GM19397 (cell line): ENCODE results near the gene SLC35F6.
"Not testable (repeated sequence)": the region's sequence is repeated elsewhere in the genome, so short reads cannot be mapped to it uniquely, and the experiment has no call there.

Experiments
- ATAC-seq: cut with Tn5 transposase; IDR thresholded peaks from one replicate; pipeline ENCODE4 v1.9.1; 2021; ENCODE audit warnings: mild to moderate bottlenecking, moderate library complexity; ENCODE audit not compliant: unreplicated experiment

Gene SLC35F6

DNA sequence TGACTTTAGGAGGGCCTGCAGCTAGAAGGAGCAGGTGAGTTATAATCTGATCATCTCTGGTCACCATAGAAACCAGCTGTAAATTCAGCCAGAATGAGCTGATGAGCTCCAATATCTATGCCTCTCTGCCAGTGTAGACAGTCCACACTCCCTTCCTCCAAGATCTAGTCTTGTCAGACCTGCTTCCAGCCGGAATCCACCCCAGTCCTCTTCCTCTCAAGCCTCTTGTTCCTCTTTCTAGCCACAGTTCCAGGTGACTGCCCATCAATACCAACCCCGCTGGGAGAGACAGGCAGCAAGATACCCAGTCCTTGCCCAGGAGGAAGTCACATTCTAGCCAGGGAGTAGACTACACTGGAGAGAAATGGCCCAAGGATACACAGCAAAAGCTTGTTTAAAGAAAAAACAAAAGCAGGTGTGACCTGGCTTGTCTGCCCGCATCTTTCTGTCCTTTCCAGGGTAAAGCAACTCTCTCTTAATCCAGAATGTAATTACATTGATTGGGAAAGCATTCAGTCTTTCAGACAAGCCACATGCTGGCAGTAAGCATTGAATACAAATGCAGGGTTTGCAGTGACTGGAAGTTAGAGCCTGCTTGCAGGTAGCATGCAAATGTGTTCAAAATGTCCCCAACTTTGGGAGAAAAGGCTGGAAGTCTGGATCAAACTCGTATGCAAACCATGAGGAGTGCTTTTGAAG lies 9.0 kb upstream of the SLC35F6 start:
- no peak for ATAC-seq

- no peak for ATAC-seq
Measured at GRCh38 chr2:26756337-26756736, 7.7 kb upstream of the SLC35F6 start.

DNA sequence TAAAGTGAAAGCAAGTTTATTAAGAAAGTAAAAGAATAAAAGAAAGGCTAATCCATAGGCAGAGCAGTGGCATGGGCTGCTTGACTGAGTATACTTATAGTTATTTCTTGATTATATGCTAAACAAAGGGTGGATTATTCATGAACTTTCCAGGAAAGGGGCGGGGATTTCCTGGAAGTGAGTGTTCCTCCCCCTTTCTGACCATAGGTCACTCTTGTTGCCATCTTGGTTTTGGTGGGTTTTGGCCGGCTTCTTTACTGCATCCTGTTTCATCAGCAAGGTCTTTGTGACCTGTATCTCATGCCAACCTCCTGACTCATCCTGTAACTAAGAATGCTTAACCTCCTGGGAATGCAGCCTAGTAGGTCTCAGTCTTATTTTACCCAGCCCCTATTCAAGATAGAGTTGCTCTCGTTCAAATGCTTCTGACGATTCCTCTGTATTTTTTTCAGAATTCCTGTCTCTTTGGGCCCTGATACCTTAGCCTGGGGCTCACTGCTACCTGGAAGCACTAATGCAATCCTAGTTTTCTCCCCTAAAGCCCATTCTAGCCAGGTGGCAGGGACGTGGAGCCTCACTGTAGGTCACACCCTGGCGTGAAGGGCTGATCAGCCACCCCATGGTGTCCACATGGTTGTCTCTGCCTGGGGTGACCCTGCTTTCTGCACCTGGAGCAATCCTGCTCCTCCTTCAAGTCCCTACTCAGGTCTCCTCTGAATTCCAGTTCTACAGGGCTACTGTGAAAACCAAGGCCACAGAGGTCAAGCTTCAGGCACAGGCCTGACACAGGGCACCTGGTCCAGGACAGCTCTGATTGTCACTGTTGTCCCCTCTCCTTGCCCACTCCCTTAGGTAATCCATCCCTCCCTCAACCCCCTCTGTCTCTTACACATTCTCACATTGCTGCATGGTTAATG lies 6.0 kb upstream of the SLC35F6 start:
- ATAC-seq, result no peak

GRCh38 chr2:26758790-26759321 lies 5.2 kb upstream of the SLC35F6 start:
- no peak for ATAC-seq

GRCh38 chr2:26759845-26760244 lies 4.2 kb upstream of the SLC35F6 start:
- ATAC-seq, result no peak

DNA sequence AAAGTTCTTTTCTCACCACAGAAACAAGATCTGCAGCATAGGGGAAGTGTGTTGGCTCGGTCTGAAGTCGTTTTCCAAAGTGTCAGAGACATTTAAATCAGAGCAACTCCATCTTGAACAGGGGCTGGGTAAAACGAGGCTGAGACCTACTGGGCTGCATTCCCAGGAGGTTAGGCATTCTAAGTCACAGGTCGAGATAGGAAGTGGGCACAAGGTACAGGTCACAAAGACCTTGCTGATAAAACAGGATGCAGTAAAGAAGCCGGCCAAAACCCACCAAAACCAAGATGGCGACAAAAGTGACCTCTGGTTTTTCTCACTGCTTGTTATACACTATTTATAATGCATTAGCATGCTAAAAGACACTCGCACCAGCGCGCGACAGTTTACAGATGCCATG lies 3.1 kb upstream of the SLC35F6 start:
- not testable (repeated sequence) for ATAC-seq

GRCh38 chr2:26763019-26763418 lies 1.1 kb upstream of the SLC35F6 start:
- ATAC-seq, result no peak

DNA sequence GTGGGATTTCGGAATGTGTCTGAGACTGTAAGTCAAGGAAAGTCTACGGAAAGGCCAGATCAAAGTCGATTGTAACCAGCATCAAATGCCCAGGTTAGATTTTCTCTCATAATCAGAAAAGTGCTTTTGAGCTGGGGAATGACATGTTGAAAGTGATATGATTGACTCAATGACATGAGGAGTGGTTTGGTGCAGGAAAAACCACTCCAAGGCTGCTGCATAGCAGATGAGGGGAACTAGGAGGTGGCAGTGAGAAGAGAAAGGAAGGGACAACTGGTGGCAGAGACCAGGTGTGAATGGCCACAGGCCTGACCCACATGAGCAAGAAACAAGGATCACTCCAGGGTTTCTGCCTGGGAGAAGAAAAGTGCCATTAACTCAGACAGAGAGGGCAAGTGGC lies 822 bp downstream of the SLC35F6 start:
- ATAC-seq, result no peak

- ATAC-seq, result no peak
Measured at GRCh38 chr2:26765475-26766200, 1.6 kb downstream of the SLC35F6 start.

DNA sequence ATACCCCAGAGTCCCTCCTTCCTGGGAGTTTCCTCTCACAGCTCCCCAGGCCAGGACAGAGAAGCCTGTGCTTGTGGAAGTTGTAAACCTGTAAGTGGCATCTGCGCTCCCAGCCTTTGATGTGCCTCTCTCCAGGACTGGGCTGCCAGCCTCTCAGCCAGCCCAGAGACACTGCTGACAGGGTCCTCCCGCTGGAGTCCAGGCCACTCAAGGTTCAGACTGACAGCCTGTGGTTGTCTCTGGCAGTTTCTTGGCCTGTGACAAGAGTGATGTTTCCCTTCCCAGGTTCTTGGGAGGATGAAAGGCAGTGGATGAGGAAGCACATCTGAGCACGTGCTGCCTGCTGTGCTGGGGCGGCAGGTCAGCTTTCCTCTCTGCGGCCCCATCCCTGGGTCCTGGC lies 3.0 kb downstream of the SLC35F6 start:
- no peak for ATAC-seq

DNA sequence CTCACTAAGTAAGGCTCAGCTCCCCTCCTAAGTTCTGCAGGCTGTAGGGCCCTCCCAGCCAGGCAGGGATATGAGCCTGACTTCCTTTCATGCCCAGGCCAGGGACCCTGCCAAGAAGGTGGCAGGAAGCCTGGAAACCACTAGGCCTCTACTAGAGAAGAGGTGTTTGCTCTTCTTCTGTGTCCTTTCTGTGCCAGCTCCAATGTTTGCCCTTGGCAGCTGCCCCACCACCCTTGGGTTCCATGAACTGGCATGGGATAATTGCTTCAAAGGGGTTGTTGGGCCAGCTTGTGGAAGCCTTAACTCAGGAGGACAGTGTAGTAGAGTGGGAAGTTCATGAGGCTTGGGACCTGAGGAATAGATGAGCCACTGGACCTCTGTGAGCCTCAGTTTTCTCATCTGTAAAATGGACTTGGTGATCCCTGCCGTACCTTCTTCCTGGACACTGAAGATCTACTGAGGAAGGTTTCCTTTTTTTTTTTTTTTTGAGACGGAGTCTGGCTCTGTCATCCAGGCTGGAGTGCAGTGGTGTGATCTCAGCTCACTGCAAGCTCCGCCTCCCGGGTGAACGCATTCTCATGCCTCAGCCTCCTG lies 3.9 kb downstream of the SLC35F6 start:
- ATAC-seq, result no peak

DNA sequence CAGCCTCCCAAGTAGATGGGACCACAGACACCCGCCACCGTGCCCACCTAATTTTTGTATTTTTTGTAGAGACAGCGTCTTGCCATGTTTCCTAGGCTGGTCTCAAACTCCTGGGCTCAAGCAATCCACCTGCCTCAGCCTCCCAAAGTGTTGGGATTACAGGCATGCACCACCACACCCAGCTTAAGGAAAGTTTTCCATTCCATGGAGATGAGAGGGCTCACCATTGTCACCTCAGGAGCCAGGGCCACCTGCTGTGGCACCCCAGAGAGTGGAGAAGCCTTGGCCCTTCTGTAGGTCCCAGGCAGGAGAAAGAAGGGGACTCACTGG lies 4.6 kb downstream of the SLC35F6 start:
- no peak for ATAC-seq

- no peak for ATAC-seq
Measured at GRCh38 chr2:26769089-26769761, 5.1 kb downstream of the SLC35F6 start.

- ATAC-seq, result no peak
Measured at GRCh38 chr2:26770986-26771586, 7.0 kb downstream of the SLC35F6 start.

DNA sequence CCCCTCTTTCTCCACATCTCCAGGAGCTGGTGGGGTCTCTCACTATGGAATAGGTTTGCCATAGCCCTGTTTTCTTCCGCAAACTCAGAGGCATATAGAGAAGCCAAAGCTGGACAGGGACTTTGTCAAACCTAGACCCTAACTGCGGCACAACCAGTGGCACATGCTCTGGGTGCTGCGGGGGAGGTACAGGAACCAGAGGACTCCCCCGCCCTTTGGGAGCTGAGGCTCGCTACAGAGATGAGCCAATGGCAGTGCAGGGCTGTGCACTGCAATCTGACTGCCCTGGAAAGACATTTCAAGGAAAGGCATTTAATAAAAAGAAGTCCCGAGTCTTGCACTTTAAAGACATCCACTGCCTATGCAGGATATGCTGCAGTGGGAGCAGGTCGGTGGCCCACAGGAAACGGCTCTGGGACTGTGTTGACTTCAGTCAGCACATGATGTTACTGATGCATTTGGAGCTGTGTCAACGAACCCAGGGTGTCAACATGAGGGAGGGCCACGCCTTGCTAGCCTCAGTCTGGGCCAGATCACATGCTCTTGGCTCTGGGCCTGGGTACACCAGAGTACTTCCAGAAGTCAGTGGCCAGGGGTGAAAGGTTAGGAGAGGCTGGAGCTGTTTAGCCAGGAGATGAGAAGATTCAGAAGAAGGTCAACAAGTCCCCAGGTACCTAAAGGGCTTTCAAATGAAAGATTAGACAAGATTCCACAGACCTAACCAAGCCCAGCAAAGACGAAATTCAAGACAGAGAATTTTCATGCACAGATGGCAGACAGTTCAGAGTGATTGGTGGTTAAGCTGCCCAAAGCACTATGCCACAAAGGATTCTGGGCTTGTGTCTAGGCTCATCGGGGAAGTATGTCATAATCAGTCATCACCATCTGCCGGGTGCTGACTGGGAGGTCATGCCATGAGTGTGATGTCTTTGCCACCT lies 8.2 kb downstream of the SLC35F6 start:
- ATAC-seq, result no peak

DNA sequence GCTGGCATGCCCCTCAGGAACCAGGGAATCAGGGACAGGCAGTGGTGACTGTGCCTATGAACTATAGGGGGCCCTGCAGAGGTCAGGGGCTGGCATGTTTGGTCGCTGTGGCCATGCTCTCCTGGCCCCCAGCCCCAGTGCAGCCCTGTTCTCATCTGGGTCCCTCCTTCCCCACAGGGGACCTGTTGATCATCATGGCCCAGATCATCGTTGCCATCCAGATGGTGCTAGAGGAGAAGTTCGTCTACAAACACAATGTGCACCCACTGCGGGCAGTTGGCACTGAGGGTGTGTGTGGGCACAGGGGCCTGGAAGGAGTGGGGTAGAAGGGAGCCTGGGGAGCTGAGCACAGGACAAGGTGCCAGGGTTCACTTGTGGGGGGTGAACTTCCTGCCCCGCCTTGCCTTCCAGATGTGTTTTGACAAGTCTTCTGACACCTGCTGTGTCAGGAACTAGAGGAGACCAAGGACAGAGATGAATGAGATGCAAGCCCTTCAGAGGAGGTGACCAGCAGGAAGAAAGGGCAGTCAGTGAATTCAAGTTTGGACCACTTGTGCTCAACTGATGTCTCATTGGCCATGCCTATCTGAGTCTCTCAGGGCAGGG lies 12.2 kb downstream of the SLC35F6 start:
- no peak for ATAC-seq

DNA sequence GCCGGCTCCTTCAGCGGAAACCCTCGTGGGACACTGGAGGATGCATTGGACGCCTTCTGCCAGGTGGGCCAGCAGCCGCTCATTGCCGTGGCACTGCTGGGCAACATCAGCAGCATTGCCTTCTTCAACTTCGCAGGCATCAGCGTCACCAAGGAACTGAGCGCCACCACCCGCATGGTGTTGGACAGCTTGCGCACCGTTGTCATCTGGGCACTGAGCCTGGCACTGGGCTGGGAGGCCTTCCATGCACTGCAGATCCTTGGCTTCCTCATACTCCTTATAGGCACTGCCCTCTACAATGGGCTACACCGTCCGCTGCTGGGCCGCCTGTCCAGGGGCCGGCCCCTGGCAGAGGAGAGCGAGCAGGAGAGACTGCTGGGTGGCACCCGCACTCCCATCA lies 14.0 kb downstream of the SLC35F6 start:
- no peak for ATAC-seq

DNA sequence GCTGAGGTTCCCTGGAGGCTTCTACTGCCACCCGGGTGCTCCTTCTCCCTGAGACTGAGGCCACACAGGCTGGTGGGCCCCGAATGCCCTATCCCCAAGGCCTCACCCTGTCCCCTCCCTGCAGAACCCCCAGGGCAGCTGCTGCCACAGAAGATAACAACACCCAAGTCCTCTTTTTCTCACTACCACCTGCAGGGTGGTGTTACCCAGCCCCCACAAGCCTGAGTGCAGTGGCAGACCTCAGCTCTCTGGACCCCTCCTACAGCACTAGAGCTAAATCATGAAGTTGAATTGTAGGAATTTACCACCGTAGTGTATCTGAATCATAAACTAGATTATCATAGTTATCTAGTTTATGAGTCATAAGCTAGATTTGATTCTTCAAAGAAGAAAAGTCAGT lies 14.4 kb downstream of the SLC35F6 start:
- ATAC-seq, result no peak
